ENCODE measurements around the gene REPS1.

DNA sequence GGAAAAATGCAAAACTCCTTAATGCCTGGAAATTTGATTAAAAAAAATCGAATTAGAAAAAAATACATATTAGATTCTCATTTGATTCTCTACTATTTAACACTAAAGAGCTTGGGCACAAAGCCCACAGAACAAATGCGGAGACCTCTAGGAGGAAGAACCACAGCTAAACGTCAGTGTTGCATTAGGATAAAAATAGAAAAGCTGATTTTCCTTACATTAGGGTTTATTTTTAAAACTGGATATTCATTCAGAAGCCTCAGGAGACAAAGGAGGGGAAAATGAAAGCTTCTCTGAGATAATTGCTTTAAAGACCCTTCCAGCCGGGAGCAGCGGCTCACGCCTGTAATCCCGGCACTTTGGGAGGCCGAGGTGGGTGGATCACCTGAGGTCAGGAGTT lies 114.9 kb downstream of the REPS1 start:
- TF ChIP-seq, protein P1, sequence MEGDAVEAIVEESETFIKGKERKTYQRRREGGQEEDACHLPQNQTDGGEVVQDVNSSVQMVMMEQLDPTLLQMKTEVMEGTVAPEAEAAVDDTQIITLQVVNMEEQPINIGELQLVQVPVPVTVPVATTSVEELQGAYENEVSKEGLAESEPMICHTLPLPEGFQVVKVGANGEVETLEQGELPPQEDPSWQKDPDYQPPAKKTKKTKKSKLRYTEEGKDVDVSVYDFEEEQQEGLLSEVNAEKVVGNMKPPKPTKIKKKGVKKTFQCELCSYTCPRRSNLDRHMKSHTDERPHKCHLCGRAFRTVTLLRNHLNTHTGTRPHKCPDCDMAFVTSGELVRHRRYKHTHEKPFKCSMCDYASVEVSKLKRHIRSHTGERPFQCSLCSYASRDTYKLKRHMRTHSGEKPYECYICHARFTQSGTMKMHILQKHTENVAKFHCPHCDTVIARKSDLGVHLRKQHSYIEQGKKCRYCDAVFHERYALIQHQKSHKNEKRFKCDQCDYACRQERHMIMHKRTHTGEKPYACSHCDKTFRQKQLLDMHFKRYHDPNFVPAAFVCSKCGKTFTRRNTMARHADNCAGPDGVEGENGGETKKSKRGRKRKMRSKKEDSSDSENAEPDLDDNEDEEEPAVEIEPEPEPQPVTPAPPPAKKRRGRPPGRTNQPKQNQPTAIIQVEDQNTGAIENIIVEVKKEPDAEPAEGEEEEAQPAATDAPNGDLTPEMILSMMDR (IDR thresholded peaks at IDR 0.05; ENCODE audit: low read depth, low read length, poor library complexity, severe bottlenecking), result no peak
- TF ChIP-seq EZH2phosphoT487 (IDR thresholded peaks at IDR 0.05; ENCODE audit: borderline replicate concordance, low read length), result no peak

Measured in DOHH2 (cell line).